Activated CD8-positive, alpha-beta memory T cell treated with anti-CD3 and anti-CD28 coated beads for 48 hours (primary cell): Measurements from ENCODE around the gene CCNI2.

Source experiments
- DNase-seq, 3 experiments: peaks; one replicate each; pipeline ENCODE4 v3.0.0-alpha.2; 2020; ENCODE audit warnings: low read depth in 2 of 3, low spot score in 2 of 3

Gene CCNI2

DNA sequence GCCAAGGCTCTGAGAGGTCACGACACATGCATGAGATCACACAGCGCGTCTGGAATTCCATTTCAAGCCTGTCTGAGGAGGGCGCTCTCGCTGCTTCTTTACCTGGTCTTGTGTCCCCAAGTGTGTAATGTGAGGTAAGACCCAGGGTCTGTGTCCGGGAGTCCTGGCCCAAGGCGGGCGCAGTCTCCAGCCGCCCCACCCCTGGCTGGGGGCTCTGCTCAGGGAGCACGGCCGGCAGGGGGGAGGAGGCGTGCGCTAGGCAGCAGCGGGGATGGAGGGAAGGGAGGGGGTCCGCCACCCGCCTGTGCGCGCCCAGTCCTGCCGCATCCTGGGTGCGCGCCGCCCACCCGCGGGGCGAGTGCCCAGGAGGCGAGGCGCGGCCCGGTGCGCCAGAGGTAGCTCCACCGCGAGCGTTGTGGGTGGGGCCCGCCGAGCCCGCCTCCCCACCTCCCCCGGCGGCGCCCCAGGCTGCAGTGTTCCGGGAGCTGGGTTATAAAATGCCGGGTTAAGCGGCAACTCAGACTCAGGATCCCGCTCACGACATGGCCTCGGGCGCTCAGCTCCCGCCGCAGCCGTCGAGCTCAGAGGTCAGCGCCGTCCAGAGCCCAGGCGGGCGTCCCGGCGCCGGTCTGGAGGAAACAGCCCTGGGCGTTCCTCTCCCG lies at the start of gene CCNI2:
Gene CCNI2, plus strand, starts transcription at position 473 of the 662 bp plus-strand sequence. Its CDS starts 70 bp downstream, at position 543.
- peak in 1 of 3 experiments; percentile 23 for DNase-seq

GRCh38 chr5:132704875-132705274 lies 42.4 kb upstream of the CCNI2 start:
- no peak for DNase-seq

GRCh38 chr5:132708645-132709044 lies 38.6 kb upstream of the CCNI2 start:
- no peak for DNase-seq

DNA sequence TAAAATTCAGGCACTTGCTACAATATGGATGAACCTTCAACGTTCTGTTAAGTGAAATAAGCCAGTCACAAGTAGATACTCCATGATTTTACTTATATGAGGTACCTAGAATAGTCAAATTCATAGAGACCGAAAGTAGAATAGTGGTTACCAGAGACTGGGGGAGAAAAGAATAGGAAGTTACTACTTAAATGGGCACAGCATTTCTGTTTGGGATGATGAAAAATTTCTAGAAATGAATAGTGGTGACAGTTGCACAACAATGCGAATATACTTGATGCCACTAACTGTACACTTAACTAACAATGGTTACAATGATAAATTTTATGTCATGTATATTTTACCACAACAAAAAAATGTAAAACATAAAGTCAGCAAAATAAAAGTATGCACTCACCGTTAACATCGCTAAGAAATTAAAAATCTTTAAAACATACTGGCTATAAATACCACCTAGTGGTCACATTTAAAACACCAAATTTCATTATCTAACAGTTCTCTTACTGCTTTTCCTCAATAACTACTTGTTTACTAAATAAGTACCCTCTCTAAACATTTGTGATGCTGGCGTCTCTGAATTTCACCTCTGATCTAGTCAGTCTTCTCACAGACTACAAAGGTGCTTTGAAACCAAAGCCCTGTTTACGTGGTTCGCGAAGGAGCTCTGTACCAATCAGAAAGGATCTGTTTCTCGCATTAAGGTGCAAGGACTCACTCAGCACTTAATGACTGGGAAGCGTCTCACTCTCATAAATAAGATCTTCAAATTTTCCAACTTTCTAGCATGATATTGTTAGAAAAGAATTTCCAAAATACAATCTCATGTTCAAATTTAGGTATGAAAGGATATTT lies 32.5 kb upstream of the CCNI2 start:
- DNase-seq: no peak

- no peak for DNase-seq
Measured at GRCh38 chr5:132718544-132719312, 28.5 kb upstream of the CCNI2 start.

GRCh38 chr5:132725745-132726144 lies 21.5 kb upstream of the CCNI2 start:
- no peak for DNase-seq

DNA sequence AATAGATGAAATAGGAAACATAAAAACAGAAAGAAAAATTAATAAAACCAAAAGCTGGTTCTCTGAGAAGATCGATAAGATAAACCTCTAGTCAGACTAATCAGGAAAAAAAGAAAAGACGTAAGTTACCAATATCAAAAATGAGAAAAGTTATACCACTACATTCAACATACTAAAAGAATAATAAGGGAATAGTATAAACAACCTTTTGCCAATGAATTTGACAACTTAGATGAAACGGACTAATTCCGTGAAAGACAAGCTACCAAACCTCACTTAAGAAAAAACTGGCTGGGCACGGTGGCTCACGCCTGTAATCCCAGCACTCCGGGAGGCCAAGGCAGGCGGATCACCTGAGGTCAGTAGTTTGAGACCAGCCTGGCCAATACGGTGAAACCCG lies 17.3 kb upstream of the CCNI2 start:
- no peak for DNase-seq

- DNase-seq: no peak
Measured at GRCh38 chr5:132733499-132734148, 13.6 kb upstream of the CCNI2 start.

- DNase-seq: no peak
Measured at GRCh38 chr5:132734687-132735086, 12.5 kb upstream of the CCNI2 start.

GRCh38 chr5:132736853-132737833 lies 10.1 kb upstream of the CCNI2 start, which contains the start of gene KIF3A:
KIF3A (minus strand) TSS chr5:132737546; CDS start chr5:132737419, 127 bp downstream.
- DNase-seq: peak; percentile 96 to 98 (median 96)

DNA sequence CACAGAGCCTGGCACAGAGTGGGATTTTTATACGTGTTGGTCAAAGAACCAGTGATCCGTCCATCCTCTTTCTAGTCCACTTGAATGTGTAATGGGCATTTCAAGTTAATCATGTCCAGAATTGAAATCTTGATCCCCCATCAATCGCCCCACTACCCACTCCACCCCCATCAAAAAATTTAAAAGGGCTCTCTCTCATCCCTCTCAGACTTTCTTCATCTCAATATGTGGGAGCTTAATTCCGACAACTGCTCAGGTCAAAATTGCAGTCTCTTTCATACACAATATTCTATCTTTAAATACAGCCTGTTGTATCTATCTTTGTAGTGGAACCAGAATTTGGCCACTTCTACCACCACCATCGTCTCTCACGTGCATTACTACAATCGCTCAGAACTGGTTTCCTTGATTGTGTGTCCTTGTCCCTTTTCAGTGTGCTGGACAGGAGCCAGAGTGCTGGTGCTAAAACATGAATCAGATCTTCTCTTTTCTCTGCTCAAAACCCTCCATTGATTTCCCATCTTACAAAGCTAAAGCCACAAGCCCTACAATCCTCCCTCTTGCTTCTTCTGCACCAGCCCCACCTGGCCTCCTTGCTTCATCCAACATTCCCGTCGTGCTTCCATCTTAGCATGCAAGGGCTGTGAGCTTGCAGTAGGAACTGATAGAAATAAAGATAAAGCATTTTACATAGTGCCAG lies 9.1 kb upstream of the CCNI2 start:
- DNase-seq: no peak

- no peak for DNase-seq
Measured at GRCh38 chr5:132739232-132739631, 8.0 kb upstream of the CCNI2 start.

GRCh38 chr5:132742158-132742557 lies 5.1 kb upstream of the CCNI2 start:
- no peak for DNase-seq

- DNase-seq: no peak
Measured at GRCh38 chr5:132742626-132743025, 4.6 kb upstream of the CCNI2 start.

DNA sequence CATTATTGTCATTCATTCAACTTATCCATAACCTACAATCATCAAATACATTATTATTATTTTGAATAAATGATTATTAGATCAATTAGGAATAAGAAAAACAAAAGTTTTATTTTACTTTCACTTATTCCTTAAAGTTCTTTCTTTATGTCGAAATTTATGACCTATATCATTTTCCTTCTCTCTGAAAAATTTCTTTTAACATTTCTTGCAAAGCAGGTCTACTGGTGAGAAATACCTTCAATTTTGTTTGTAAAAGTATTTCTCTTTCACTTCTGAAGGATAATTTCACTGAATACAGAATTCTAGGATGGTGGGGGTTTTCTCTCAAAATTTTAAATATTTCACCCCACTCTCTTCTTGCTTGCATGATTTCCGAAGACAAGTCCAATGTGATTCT lies 2.6 kb upstream of the CCNI2 start:
- DNase-seq: no peak

- no peak for DNase-seq
Measured at GRCh38 chr5:132746592-132746953, 653 bp upstream of the CCNI2 start.

DNA sequence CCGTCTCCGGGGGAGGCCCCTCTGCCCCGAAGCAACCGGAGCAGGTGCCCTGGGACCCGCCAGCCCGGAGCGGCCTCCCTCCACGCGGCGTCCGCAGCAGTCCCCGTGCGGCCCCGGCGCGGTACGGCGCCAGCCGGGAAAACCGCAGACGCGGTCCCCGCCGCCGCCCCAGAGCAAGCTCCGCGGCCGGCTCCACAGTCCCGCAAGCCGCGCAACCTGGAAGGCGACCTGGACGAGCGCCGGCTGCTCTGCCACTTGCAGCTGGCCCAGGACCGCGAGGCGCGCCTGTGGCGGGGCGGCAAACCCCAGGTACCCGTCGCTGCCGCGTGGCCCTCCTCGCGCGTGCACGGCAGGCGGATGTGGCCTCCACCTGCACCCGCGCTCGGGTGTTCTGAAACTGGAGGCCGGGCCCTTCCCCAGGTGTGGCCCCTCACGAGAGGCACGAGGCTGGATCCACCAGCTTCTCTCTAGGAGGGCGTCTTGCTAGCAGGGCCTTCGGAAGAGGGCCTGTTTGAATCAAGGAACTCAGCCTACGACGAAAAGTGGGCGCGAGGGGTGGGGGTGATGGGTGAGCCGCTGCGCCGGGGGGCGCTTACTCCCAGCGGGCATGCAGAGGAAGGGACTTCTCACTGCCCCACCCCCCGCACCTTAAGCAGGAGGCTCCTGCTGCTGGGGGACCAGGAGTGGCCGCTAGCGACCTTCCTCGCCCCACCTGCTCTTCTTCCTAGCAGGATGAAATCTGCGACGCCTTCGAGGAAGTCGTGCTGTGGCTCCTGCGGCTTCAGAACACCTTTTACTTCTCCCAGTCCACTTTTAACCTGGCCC lies 602 bp downstream of the CCNI2 start:
- DNase-seq: peak in 1 of 3 experiments; percentile 18

DNA sequence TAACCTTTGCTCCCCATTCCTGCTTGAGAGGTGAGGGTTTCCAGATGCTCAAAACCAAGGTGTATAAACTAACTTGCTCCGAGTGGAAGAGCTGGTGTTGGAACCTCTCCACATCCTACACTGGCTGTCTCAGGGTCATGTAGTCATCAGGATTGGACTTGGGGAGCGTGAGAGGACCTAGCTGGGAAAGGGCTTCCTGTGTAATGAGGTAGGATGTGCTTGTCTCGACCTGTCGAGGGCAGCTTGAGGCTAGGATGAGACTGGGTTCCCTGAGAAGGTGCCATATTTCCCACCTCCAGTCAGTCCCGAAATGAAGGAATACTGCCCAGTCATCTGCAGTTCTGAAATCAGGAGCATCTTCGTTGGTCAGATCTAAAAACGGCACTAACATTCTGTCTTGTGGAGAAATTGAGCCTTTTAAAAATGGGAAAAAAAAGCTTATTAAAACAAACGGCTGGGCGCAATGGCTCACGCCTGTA lies 1.3 kb downstream of the CCNI2 start:
- no peak for DNase-seq
